Upper lobe of right lung (tissue), 1 donor: ENCODE measurements around the gene TXNRD2. TPM values are rescaled to one million over a fixed set of nuclear protein-coding genes. Genes with fewer than 3 reads are reported as not detected.
"Not testable (repeated sequence)": the region's sequence is repeated elsewhere in the genome, so short reads cannot be mapped to it uniquely, and the experiment has no call there.

Experiments used
- ATAC-seq: fragments of 200-7000 bp; cut with Tn5 transposase; one replicate; pipeline ENCODE4 v1.9.1; 2020; ENCODE audit warnings: mild to moderate bottlenecking, moderate library complexity
- DNase-seq: peaks from one replicate; pipeline ENCODE4 v3.0.0-alpha.2; 2020
- H3K27ac ChIP-seq: fragments of 200-600 bp; one replicate; pipeline ENCODE4 v1.8.0; 2022
- H3K27me3 ChIP-seq: fragments of 200-600 bp; one replicate; pipeline ENCODE4 v1.8.0; 2022; ENCODE audit warnings: mild to moderate bottlenecking
- H3K36me3 ChIP-seq: fragments of 200-600 bp; one replicate; pipeline ENCODE4 v1.8.0; 2022
- H3K4me1 ChIP-seq: fragments of 200-600 bp; one replicate; pipeline ENCODE4 v1.8.0; 2022
- H3K4me3 ChIP-seq: fragments of 200-600 bp; one replicate; pipeline ENCODE4 v1.8.0; 2022; ENCODE audit warnings: mild to moderate bottlenecking
- H3K9me3 ChIP-seq: fragments of 200-600 bp; one replicate; pipeline ENCODE4 v1.8.0; 2022
- CTCF ChIP-seq: fragments of 200-600 bp; IDR thresholded peaks from one replicate; pipeline ENCODE4 v1.8.0; 2022; ENCODE audit warnings: antibody characterized with exemption
- intact Hi-C: fragments of 100-400 bp; cut with DNase I; formaldehyde crosslinking; loops from one replicate; pipeline ENCODE4 v1.11.0; 2022
- total RNA-seq: library from RNA; stranded (reverse); fragmentation: NEBNext Ultra II Directional; extraction: Animal tissue kit (Norgen Biotek cat#: 25700); gene quantifications from one replicate; pipeline ENCODE4 v1.2.1, GENCODE V29; 2021
- donor health status: DM: no; HTN: yes; CAD: no; lungs with severe emphysema.

Gene TXNRD2
- total RNA-seq, 1 donor from 2014 or later: 40.7 TPM

- DNase-seq (no peak), ATAC-seq (peak; percentile 38)
- intact Hi-C loops: no loop called here
- Histone ChIP-seq H3K4me3 (no peak overlapping the region), H3K9me3 (no peaks in the 10 kb centered on the region), H3K36me3 (no peaks in the 10 kb centered on the region), H3K4me1 (peaks cover 25% of the 10 kb centered on the region), H3K27me3 (no peaks in the 10 kb centered on the region), H3K27ac (no peak overlapping the region)
- no peak for TF ChIP-seq CTCF
Observed at GRCh38 chr22:19840059-19840458, 101.6 kb downstream of the TXNRD2 start.

- Histone ChIP-seq H3K4me1 (peaks cover 3% of the 10 kb centered on the region), H3K27me3 (no peaks in the 10 kb centered on the region), H3K27ac (no peak overlapping the region), H3K4me3 (no peak overlapping the region), H3K9me3 (no peaks in the 10 kb centered on the region), H3K36me3 (no peaks in the 10 kb centered on the region)
- no peak for ATAC-seq
- intact Hi-C loops: no loop called here
- no peak for TF ChIP-seq CTCF
- DNase-seq: no peak
Observed at GRCh38 chr22:19837915-19838314, 103.7 kb downstream of the TXNRD2 start.

GRCh38 chr22:19836512-19836911, 105.1 kb downstream of the TXNRD2 start:
- H3K27ac ChIP-seq: no peak overlapping the region
- ATAC-seq (no peak), DNase-seq (no peak)
- H3K4me1 ChIP-seq: no peaks in the 10 kb centered on the region
- no peaks in the 10 kb centered on the region for H3K27me3 ChIP-seq
- no peaks in the 10 kb centered on the region for H3K9me3 ChIP-seq
- H3K4me3 ChIP-seq: no peak overlapping the region
- TF ChIP-seq CTCF: no peak
- no peaks in the 10 kb centered on the region for H3K36me3 ChIP-seq
- intact Hi-C loops: no loop called here

GRCh38 chr22:19834599-19834998, 107.0 kb downstream of the TXNRD2 start:
- Histone ChIP-seq H3K27me3 (no peaks in the 10 kb centered on the region), H3K27ac (no peak overlapping the region), H3K9me3 (no peaks in the 10 kb centered on the region), H3K4me3 (no peak overlapping the region), H3K4me1 (no peaks in the 10 kb centered on the region), H3K36me3 (no peaks in the 10 kb centered on the region)
- TF ChIP-seq CTCF: no peak
- DNase-seq (no peak), ATAC-seq (no peak)
- intact Hi-C loops: no loop called here

GRCh38 chr22:19833327-19833726, 108.3 kb downstream of the TXNRD2 start:
- ATAC-seq, H3K27ac ChIP-seq, H3K4me1 ChIP-seq, H3K4me3 ChIP-seq, H3K36me3 ChIP-seq, intact Hi-C loops, DNase-seq, H3K9me3 ChIP-seq, H3K27me3 ChIP-seq: not testable (repeated sequence)

- ATAC-seq (no peak), DNase-seq (no peak)
- no peaks in the 10 kb centered on the region for H3K36me3 ChIP-seq
- no peak overlapping the region for H3K27ac ChIP-seq
- H3K27me3 ChIP-seq: no peaks in the 10 kb centered on the region
- intact Hi-C loops: no loop called here
- H3K4me1 ChIP-seq: no peaks in the 10 kb centered on the region
- no peak for TF ChIP-seq CTCF
- no peak overlapping the region for H3K4me3 ChIP-seq
- H3K9me3 ChIP-seq: no peaks in the 10 kb centered on the region
Observed at GRCh38 chr22:19832476-19833108, 109.0 kb downstream of the TXNRD2 start.

GRCh38 chr22:19831979-19832378, 109.6 kb downstream of the TXNRD2 start:
- H3K4me1 ChIP-seq, ATAC-seq, H3K27ac ChIP-seq, H3K36me3 ChIP-seq, DNase-seq, H3K4me3 ChIP-seq, H3K27me3 ChIP-seq, H3K9me3 ChIP-seq, intact Hi-C loops: not testable (repeated sequence)
